HepG2 (cell line): ENCODE measurements around the gene ANLN.

Experiments
- DR1 ChIP-seq: sonication (generic); formaldehyde crosslinking; IDR thresholded peaks from 2 replicates; pipeline ENCODE4 v1.8.0; 2021; ENCODE audit warnings: mild to moderate bottlenecking, missing genetic modification reagents, inconsistent platforms
- FOXP1 ChIP-seq, 2 experiments: fragments of 450-650 bp in 1 of 2; IDR thresholded peaks; 2 replicates each; pipeline ENCODE4 v1.6.1; 2017 to 2018; ENCODE audit warnings: antibody characterized with exemption in 1 of 2
- KAT8 ChIP-seq: IDR thresholded peaks from 2 replicates; pipeline ENCODE4 v1.6.1; 2016; ENCODE audit warnings: missing genetic modification reagents, missing compliant biosample characterization
- NFE2L1 ChIP-seq: sonication (generic); formaldehyde crosslinking; IDR thresholded peaks from 2 replicates; pipeline ENCODE4 v1.4.0; 2020; ENCODE audit warnings: missing genetic modification reagents, mild to moderate bottlenecking, borderline replicate concordance
- POLR2A ChIP-seq, 2 experiments: IDR thresholded peaks; 2 replicates each; pipeline ENCODE4 v1.6.1; 2011; ENCODE audit warnings: low read depth in 2 of 2, low read length in 2 of 2, mild to moderate bottlenecking in 1 of 2, moderate library complexity in 1 of 2; ENCODE audit not compliant: insufficient read depth in 1 of 2
- YY1 ChIP-seq: IDR thresholded peaks from 2 replicates; pipeline ENCODE4 v1.6.1; 2011; ENCODE audit warnings: low read length, low read depth, moderate library complexity, mild to moderate bottlenecking; ENCODE audit not compliant: insufficient read depth, insufficient replicate concordance
- ZIK1 ChIP-seq: sonication (generic); formaldehyde crosslinking; IDR thresholded peaks from 2 replicates; pipeline ENCODE4 v1.5.0; 2020; ENCODE audit warnings: mild to moderate bottlenecking, low read depth, missing genetic modification reagents, borderline replicate concordance
- ZNF10 ChIP-seq: sonication (generic); formaldehyde crosslinking; IDR thresholded peaks from 2 replicates; pipeline ENCODE4 v1.4.0; 2020; ENCODE audit warnings: mild to moderate bottlenecking, low read depth, missing genetic modification reagents, borderline replicate concordance
- ZNF138 ChIP-seq: sonication (generic); formaldehyde crosslinking; IDR thresholded peaks from 2 replicates; pipeline ENCODE4 v1.5.0; 2020; ENCODE audit warnings: mild to moderate bottlenecking, low read depth, missing genetic modification reagents
- ZNF282 ChIP-seq: fragments of 450-650 bp; IDR thresholded peaks from 2 replicates; pipeline ENCODE4 v1.6.1; 2018; ENCODE audit not compliant: partially characterized antibody
- TF ChIP-seq, protein P1 (sequence below): IDR thresholded peaks from 2 replicates; pipeline ENCODE4 v1.6.1; 2012; ENCODE audit warnings: inconsistent platforms
- TF ChIP-seq, protein P2 (sequence below): sonication (generic); formaldehyde crosslinking; conservative IDR thresholded peaks from 2 replicates; pipeline ENCODE4 v1.4.0; 2020; ENCODE audit warnings: missing genetic modification reagents
- TF ChIP-seq, protein P3 (sequence below): sonication (generic); formaldehyde crosslinking; IDR thresholded peaks from 2 replicates; pipeline ENCODE4 v1.5.0; 2020; ENCODE audit warnings: mild to moderate bottlenecking, missing genetic modification reagents, moderate library complexity

DNA sequence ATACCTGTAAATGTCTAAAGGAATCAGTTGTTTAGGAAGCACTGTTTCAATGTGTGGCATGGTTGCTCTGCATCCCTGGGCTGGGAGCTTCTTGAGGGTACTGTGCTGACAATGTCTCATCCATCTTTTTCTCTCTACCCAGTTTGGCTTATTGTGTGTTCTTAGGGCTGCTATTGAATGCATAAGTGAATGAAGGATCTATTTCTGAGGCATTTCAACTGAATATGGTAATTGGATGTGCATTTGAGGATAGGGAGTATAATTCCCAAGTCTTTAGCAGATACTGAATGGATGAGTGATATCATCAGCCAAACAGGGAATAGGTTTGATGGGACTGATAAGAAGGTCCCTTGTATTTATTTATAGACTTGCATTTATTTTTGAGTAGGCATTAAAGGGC lies 64.1 kb downstream of the ANLN start:
- TF ChIP-seq FOXP1 (IDR thresholded peaks at IDR 0.05) (no peak), FOXP1 (CRISPR knock-in tag; IDR thresholded peaks at IDR 0.05) (no peak), ZIK1 (CRISPR knock-in tag) (no peak), ZNF10 (CRISPR knock-in tag) (no peak), DR1 (CRISPR knock-in tag) (no peak), NFE2L1 (CRISPR knock-in tag) (no peak), ZNF282 (no peak), KAT8 (CRISPR knock-in tag) (no peak), POLR2A (IDR thresholded peaks at IDR 0.05; ENCODE audit: insufficient read depth in 1 of 2, low read depth in 2 of 2, low read length in 2 of 2) (no peak), YY1 (no peak), ZNF138 (CRISPR knock-in tag) (no peak)
- TF ChIP-seq, protein P1, sequence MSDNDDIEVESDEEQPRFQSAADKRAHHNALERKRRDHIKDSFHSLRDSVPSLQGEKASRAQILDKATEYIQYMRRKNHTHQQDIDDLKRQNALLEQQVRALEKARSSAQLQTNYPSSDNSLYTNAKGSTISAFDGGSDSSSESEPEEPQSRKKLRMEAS: no peak
- TF ChIP-seq, protein P2, sequence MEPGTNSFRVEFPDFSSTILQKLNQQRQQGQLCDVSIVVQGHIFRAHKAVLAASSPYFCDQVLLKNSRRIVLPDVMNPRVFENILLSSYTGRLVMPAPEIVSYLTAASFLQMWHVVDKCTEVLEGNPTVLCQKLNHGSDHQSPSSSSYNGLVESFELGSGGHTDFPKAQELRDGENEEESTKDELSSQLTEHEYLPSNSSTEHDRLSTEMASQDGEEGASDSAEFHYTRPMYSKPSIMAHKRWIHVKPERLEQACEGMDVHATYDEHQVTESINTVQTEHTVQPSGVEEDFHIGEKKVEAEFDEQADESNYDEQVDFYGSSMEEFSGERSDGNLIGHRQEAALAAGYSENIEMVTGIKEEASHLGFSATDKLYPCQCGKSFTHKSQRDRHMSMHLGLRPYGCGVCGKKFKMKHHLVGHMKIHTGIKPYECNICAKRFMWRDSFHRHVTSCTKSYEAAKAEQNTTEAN (CRISPR knock-in tag): no peak
- TF ChIP-seq, protein P3, sequence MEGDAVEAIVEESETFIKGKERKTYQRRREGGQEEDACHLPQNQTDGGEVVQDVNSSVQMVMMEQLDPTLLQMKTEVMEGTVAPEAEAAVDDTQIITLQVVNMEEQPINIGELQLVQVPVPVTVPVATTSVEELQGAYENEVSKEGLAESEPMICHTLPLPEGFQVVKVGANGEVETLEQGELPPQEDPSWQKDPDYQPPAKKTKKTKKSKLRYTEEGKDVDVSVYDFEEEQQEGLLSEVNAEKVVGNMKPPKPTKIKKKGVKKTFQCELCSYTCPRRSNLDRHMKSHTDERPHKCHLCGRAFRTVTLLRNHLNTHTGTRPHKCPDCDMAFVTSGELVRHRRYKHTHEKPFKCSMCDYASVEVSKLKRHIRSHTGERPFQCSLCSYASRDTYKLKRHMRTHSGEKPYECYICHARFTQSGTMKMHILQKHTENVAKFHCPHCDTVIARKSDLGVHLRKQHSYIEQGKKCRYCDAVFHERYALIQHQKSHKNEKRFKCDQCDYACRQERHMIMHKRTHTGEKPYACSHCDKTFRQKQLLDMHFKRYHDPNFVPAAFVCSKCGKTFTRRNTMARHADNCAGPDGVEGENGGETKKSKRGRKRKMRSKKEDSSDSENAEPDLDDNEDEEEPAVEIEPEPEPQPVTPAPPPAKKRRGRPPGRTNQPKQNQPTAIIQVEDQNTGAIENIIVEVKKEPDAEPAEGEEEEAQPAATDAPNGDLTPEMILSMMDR (CRISPR knock-in tag): no peak
